ENCODE results near the gene TMEM82.

DNA sequence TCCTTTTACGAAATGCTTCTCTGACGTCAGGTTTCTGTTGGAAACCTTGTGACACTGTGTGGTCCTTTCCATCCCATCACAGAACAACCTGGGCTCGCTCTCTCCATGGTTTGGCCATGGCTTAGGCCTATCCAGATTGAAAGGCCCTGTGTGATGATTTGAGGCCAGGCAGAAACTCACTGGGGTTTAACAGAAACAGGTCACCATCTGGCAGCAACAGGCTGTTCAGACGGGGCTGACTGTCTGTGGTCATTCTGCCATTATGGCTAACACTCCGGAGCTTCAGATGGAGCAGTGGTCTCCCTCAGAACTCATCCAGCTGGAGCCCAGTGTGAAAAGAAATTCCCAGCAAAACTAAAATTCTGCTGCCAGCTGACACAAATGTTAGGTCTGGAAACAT, 48.9 kb upstream of the TMEM82 start:
- TF ChIP-seq, protein P1, sequence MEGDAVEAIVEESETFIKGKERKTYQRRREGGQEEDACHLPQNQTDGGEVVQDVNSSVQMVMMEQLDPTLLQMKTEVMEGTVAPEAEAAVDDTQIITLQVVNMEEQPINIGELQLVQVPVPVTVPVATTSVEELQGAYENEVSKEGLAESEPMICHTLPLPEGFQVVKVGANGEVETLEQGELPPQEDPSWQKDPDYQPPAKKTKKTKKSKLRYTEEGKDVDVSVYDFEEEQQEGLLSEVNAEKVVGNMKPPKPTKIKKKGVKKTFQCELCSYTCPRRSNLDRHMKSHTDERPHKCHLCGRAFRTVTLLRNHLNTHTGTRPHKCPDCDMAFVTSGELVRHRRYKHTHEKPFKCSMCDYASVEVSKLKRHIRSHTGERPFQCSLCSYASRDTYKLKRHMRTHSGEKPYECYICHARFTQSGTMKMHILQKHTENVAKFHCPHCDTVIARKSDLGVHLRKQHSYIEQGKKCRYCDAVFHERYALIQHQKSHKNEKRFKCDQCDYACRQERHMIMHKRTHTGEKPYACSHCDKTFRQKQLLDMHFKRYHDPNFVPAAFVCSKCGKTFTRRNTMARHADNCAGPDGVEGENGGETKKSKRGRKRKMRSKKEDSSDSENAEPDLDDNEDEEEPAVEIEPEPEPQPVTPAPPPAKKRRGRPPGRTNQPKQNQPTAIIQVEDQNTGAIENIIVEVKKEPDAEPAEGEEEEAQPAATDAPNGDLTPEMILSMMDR (IDR thresholded peaks at IDR 0.05 in 4 of 5, conservative IDR thresholded peaks at IDR 0.05 in 1 of 5): no peak
- no peak for TF ChIP-seq POLR2A (IDR thresholded peaks at IDR 0.05)
